Bone marrow (tissue), 2 donors: Measurements from ENCODE around the gene EDN3.

ENCODE experiments used
- DNase-seq, 2 donors: peaks; one replicate each; lab custom pipeline; 2025; lab: John Stamatoyannopoulos, UW

EDN3 gene, protein sequence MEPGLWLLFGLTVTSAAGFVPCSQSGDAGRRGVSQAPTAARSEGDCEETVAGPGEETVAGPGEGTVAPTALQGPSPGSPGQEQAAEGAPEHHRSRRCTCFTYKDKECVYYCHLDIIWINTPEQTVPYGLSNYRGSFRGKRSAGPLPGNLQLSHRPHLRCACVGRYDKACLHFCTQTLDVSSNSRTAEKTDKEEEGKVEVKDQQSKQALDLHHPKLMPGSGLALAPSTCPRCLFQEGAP

DNA sequence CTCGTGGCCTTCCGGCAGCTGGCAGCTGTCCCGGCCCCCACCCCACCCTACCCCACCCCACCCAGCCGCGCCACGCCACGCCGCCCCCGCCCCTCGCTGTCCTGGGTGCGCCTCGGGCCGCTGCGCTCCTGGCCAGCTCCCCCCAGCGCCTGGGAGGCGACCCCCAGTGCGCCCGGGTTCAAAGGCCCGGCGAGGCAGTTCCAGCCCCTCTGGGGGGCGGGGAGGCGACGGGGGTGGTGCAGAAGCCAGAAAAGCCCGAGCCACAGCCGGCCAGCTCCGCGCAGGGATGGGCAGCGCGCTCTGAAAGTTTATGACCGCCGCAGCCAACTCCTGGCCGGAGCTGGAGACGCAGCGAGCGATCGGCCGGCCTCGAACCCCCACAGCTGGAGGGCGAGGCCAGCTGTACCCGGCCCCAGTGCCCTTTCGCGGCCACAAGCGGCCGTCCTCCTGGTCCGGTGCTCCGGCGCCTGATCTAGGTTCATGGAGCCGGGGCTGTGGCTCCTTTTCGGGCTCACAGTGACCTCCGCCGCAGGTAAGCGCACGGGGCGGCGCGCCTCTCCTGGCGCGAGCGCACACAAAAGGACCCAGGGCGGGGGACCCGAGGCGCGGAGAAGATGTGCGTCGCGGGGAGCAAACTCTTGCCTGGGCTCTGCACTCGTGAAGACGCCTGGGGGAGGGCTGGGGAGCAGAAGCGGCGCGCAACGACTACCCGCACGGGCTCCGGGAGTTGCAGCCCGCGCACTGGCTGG is at the start of gene EDN3:
TSS of gene EDN3 (plus strand) at position 279 of the 749 bp plus-strand sequence. CDS start at position 481, 202 bp downstream.
- no peak for DNase-seq

GRCh38 chr20:59253325-59253724 is 47.1 kb upstream of the EDN3 start:
- peak in 1 of 2 donors; percentile 12 for DNase-seq

DNA sequence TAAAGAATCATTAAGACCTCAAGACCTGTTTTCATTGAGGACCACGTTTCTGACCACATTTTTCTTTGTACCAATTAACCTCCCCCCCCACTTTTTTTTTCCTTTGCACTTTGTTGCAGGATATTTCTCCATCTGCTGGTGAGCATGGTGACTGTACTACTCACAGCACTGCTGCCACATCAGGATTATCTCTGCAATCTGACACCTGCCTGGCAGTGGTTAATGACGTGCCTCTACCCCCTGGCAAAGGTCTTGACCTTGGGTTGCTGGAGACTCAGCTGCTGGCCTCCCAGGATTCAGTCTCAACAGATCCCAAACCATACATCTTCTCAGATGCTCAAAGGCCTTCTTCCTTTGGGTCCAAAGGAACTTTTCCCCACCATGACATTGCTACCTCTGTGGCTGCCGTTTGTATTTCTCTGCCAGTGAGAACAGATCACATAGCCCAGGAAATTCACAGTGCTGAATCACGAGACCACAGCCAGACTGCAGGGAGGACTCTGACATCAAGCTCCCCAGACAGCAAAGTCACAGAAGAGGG is 46.6 kb upstream of the EDN3 start:
- no peak for DNase-seq

GRCh38 chr20:59255256-59255655 is 45.2 kb upstream of the EDN3 start:
- DNase-seq: no peak

- DNase-seq: peak in 1 of 2 donors; percentile 33
Observed at GRCh38 chr20:59258221-59258621, 42.2 kb upstream of the EDN3 start.

DNA sequence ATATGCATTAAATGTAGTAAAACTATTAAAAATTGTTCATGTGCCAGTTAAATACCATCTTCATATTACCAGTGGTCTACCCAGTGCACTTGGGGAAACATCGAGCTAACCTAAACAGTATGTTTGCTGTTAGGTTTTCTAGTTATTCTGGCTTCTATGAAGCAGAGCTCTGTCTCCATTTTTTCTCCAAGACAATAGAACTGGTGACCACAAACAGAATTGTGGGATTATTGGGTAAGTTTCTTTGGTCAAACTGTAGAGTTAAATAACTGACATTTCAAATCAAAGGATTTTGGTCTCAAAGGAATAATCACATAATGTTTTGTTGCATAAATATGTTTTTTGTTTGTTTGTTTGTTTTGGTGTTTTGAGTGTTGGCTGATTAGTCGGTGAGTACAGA is 40.5 kb upstream of the EDN3 start:
- DNase-seq: no peak

GRCh38 chr20:59265298-59265697 is 35.1 kb upstream of the EDN3 start:
- no peak for DNase-seq

DNA sequence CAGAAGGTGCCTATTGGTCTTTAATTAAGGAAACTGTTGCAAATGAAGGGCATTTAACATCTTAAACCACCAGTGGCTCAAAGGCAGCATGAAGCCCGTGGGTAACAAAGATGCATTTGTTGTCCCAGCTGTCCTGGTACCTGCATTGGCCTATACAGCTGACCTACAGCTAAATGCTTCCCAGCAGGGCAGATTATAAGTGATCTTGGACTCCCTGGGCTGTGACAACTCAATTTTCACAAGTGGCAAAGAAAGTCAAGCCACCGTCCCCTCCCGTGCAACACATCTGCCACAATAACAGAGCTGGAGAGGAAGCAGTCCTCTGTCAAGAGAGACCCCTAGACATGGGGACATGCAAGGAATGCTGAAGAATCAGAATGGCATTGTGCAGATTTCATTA is 31.5 kb upstream of the EDN3 start:
- no peak for DNase-seq

DNA sequence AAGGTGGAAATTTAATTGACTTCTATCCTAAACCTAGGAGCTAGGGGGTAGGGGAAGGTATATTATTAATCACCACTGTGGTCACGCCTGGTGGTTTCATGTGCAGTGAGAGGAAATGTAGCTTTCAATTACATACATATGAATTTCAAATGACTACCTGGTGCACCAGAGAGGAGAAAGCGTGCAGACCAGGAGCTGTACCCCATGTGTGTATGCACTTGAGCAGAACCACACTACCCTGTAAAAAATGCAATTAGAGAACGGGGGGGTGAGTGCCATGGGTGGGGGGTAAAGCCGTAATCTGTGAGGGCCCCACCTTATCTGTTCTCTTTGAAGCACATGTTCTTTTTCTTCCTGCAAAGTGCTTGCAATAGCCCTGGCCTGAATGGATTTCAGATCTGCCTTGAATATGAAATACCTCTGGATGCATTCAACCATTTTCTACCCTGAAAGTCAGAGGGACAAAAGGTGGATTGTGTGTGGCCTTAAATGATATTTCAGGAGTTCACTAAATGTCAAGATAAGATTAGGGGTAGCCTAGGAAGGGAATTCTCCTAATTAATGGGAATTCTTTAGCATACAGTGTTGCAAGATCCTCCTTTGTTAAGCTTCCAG is 30.9 kb upstream of the EDN3 start:
- no peak for DNase-seq

DNA sequence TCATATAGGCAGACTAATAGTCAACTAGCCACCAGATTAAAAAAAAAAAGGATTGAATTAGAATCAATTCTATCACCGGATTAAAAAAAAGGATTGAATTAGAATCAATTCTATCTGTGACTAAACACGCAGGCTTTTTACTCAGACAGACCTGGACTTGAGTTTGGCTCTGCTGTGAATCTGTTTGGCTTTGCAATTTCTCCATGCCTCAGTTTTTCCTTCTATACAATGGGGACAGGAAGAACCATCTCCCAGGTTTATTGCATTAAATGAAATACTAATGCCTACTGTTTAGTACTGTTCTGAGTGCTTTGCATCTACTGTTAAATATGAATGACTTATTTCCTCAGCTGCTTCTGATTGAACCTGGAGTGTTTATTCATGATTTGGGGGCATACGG is 30.0 kb upstream of the EDN3 start:
- no peak for DNase-seq

DNA sequence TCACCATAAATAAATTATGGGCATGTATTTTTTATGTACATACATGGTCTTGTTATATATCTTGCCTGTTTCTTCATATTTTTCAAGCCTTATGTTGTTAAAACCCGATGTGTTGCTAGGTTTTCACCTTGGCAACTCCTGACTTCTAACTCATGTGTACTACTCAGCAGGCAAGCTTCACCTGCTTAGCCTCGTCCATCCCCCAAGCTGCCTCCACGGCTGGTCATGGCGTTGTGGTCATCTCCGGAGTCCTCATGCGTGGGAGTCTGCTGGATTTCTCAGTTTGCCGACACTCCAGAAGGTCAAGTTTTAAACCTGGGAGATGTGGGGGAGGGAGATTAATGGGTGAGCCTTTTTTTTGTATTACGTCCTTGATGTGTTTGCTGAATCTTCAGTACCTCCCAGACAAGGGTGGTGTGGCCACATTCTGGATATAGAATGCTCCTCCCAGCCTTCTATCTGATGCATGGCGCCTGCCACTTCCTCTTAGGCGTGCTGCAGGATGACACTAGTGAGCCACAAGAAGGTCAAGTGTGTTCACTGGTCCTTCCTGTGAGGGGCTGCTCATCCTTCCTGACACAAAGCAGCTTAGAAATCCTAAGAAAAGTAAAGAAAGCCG is 26.6 kb upstream of the EDN3 start:
- no peak for DNase-seq

- no peak for DNase-seq
Observed at GRCh38 chr20:59276938-59277337, 23.5 kb upstream of the EDN3 start.

DNA sequence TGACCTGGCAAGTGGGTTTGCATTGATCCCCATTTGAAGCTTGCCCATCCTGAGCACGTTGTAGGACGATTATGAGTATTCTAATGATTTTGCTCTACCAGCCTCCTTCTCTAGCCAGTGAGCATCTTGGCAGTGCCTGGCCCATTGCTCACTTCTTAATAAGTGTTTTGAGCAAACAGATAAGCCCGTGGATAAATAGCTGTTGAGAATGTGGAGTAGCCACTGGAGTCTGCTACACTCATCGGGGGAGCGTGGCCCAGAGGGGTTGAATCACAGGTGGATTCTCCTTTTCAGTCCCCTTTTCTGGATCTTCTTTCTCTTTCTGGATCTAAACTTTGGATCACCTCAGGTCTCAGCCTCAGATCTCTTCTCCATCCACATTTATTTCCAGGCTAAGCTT is 15.9 kb upstream of the EDN3 start:
- no peak for DNase-seq

DNA sequence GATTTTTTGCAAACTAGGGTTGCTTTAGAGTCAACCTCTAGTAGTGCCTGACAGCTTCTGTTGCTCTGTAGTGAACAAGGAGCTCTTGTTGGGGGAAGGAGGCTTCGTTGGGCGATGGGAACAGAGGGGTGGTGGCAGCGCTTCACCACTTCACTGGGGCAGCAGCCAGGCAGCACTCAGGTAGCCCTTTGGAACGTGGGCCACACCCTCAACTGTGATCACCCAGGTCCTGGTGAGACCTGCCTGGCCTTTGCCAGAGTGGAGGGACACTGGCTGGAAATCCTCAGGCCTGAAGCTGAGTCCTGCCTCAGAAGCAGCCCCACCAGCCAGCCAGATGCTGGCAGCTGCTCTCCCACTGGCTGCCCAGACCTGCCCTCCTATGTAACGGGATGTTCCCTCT is 10.4 kb upstream of the EDN3 start:
- DNase-seq: no peak

GRCh38 chr20:59291740-59292383 is 8.5 kb upstream of the EDN3 start:
- DNase-seq: no peak

DNA sequence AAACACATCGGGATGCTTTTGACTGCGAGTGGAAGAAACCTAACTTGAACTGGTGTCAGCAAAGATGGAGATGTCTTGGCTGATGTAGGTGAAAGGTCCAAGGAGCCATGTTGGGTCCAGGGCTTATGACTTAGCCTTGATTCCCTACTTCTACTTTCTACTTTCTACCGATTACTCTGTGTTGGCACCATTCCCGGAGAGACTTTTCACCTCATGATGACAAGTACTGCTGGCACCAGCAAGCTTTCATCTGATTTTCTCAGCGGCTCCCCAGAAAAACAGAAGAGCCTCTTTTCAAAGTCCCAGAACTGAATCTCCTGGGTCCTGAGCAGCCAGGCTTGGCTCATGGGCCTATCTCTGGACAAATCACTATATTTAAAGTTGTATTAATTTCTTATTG is 4.9 kb upstream of the EDN3 start:
- no peak for DNase-seq

DNA sequence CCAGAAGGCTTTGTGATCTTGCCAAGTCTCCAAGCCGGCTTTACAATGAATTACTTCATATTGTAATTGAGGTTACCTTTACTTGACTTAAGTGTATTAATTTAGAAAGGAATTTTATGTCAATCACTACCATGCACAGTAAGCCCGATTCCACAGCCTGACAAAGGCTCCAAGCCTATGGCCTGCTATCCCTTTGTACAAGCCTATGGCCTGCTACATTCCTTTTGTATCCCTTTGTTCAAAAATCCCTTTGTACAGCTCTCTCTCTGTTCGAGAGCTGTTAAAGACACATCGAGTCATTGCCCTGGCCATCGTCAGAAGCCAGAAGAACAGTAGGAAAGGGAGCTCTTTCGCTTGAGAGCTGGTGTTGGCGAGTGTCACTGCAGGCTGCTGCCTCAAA is 2.7 kb upstream of the EDN3 start:
- no peak for DNase-seq

GRCh38 chr20:59299945-59300332 is 472 bp upstream of the EDN3 start:
- DNase-seq: no peak

- DNase-seq: no peak
Observed at GRCh38 chr20:59301343-59302007, 1.1 kb downstream of the EDN3 start.

DNA sequence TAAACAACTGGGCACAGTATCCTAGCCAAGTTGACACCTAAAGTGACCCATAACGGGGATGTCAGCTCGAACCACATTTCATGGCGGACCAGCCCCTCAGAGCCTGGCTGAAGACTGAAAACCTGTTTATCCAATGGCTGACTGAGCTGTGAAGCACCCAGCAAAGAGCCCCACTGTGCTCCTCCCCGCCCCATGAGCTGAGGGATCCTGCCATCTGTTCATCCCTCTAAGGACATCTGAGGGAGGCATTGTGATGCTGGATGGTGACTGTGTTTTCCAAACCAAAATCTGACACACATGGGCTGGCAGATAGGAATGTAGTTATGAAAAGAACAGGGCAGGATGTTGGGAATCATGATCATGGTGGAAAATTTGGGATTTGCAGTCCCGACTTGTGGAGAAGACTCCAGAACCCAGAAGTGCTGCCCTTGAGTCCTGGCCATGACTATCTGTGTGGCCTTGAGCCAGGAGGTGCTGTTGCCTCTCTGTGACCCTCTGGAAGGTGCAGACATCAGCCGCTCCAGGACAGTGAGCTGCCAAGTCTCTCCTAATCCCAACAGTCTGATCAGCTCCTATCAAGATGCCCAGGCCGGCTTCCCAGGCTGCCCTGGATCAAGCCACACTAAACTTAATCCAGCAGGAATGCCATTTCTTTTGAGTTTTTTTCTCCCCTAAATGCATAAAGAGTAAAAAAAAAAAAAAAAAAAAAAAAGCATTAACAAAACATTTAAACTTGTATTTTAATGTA is 5.7 kb downstream of the EDN3 start:
- no peak for DNase-seq

GRCh38 chr20:59307270-59307669 is 6.9 kb downstream of the EDN3 start:
- no peak for DNase-seq
